VCaP (cell line): ENCODE results near the gene HES6.
A peak's percentile ranks its signal among the peaks of the same experiment; 100 is the strongest.
"Not testable (repeated sequence)": the region's sequence is repeated elsewhere in the genome, so short reads cannot be mapped to it uniquely, and the experiment has no call there.

Experiments
- H3K27ac ChIP-seq: fragments of 450-650 bp; 2 replicates; pipeline ENCODE4 v1.5.1; 2017
- TF ChIP-seq, protein P1 (sequence below): fragments of 450-650 bp; conservative IDR thresholded peaks from 2 replicates; pipeline ENCODE4 v1.5.1; 2017; ENCODE audit warnings: mild to moderate bottlenecking, moderate library complexity

Gene HES6

GRCh38 chr2:238278626-238279323, 38.9 kb upstream of the HES6 start:
- no peak overlapping the region for H3K27ac ChIP-seq
- TF ChIP-seq, protein P1, sequence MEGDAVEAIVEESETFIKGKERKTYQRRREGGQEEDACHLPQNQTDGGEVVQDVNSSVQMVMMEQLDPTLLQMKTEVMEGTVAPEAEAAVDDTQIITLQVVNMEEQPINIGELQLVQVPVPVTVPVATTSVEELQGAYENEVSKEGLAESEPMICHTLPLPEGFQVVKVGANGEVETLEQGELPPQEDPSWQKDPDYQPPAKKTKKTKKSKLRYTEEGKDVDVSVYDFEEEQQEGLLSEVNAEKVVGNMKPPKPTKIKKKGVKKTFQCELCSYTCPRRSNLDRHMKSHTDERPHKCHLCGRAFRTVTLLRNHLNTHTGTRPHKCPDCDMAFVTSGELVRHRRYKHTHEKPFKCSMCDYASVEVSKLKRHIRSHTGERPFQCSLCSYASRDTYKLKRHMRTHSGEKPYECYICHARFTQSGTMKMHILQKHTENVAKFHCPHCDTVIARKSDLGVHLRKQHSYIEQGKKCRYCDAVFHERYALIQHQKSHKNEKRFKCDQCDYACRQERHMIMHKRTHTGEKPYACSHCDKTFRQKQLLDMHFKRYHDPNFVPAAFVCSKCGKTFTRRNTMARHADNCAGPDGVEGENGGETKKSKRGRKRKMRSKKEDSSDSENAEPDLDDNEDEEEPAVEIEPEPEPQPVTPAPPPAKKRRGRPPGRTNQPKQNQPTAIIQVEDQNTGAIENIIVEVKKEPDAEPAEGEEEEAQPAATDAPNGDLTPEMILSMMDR = no peak

GRCh38 chr2:238277695-238278094, 37.9 kb upstream of the HES6 start:
- TF ChIP-seq, protein P1 = peak; percentile 15; the same call in 1 of the 2 replicates
- no peak overlapping the region for H3K27ac ChIP-seq

- H3K27ac ChIP-seq = no peak overlapping the region
- TF ChIP-seq, protein P1 = no peak
Observed at GRCh38 chr2:238274152-238274865, 34.5 kb upstream of the HES6 start.

DNA sequence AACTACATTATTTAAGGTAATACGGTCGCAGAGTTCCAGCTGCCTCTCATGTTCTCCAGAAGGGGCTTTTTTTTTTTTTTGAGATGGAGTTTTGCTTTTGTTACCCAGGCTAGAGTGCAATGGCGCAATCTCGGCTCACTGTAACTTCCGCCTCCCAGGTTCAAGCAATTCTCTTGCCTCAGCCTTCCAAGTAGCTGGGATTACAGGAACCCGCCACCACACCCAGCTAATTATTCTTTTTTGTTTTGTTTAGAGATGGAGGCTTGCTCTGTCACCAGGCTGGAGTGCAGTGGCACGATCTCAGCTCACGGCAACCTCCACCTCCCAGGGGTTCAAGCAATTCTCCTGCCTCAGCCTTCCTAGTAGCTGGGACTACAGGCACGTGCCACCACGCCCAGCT, 33.6 kb upstream of the HES6 start:
- not testable (repeated sequence) for H3K27ac ChIP-seq

GRCh38 chr2:238272156-238272555, 32.3 kb upstream of the HES6 start:
- no peak overlapping the region for H3K27ac ChIP-seq
- TF ChIP-seq, protein P1 = no peak

GRCh38 chr2:238271686-238272085, 31.8 kb upstream of the HES6 start:
- not testable (repeated sequence) for H3K27ac ChIP-seq

DNA sequence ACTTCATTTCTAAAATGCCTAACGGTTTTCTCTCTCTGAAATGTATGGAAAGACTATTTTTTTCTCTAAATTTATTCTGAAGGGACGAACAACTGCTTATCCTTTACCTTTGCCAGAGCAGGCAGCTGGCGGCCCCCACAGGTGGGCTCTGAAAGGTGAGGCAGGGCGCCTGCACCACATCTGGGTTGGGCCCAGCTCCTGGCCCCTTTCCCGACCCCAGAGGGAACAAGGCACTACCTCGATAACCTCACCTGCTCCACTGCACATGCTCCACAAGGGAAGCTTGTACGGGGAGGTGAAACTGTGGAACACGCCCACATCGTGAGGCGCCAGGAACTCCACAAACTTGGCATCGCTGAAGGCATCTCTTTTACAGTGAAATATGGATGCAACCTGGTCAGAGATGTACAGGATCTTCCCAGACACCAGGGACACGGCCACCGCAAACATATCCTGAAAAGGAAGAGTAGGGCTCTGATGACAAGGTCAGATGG, 31.3 kb upstream of the HES6 start:
- H3K27ac ChIP-seq = no peak overlapping the region
- TF ChIP-seq, protein P1 = no peak

- no peak overlapping the region for H3K27ac ChIP-seq
- TF ChIP-seq, protein P1 = no peak
Observed at GRCh38 chr2:238270606-238271005, 30.8 kb upstream of the HES6 start.
